Skeletal muscle tissue (tissue), 1 donor: ENCODE results near the gene SPIRE2. TPM values are rescaled to one million over a fixed set of nuclear protein-coding genes. Genes with fewer than 3 reads are reported as not detected.

Source experiments
- total RNA-seq: library from RNA; depleted of rRNA; stranded (reverse); fragments of >200 nt; gene quantifications from one replicate; pipeline ENCODE4 v1.2.3, GENCODE V29; 2014

Gene SPIRE2
- total RNA-seq, 1 donor from 2014 or later: 2.1 TPM

Other genes starting within 250 kb of the SPIRE2 start
- not detected for gene DPEP1, start 214.8 kb upstream of the SPIRE2 start, total RNA-seq
- gene CHMP1A, start 170.8 kb upstream of the SPIRE2 start, total RNA-seq: 40.2 TPM
- gene SPATA33, start 170.6 kb upstream of the SPIRE2 start, total RNA-seq: 2.1 TPM
- 17.7 TPM for gene CDK10, start 141.8 kb upstream of the SPIRE2 start, total RNA-seq
- 6.8 TPM for gene SPATA2L, start 126.8 kb upstream of the SPIRE2 start, total RNA-seq
- 3.1 TPM for gene VPS9D1, start 107.6 kb upstream of the SPIRE2 start, total RNA-seq
- 15.1 TPM for gene ZNF276, start 106.9 kb upstream of the SPIRE2 start, total RNA-seq
- 9.9 TPM for gene FANCA, start 11.8 kb upstream of the SPIRE2 start, total RNA-seq
- gene TCF25, start 45.1 kb downstream of the SPIRE2 start, total RNA-seq: 121 TPM
- 0.52 TPM for gene MC1R, start 90.4 kb downstream of the SPIRE2 start, total RNA-seq
- gene TUBB3, start 94.9 kb downstream of the SPIRE2 start, total RNA-seq: 18.3 TPM
- gene DEF8, start 120.3 kb downstream of the SPIRE2 start, total RNA-seq: 22.4 TPM
- gene DBNDD1, start 191.0 kb downstream of the SPIRE2 start, total RNA-seq: 3.1 TPM
- gene PRDM7, start 248.9 kb downstream of the SPIRE2 start, total RNA-seq: not detected